Astrocyte of the spinal cord (primary cell): Measurements from ENCODE around the gene ABHD12.

Source experiments
- DNase-seq: peaks from one replicate; pipeline ENCODE4 v3.0.0; 2011; ENCODE audit warnings: low read depth, low spot score
- H3K4me3 ChIP-seq: 2 replicates; pipeline ENCODE4 v1.5.1; 2011; ENCODE audit warnings: low read depth, mild to moderate bottlenecking, low read length, moderate library complexity
- CTCF ChIP-seq: IDR thresholded peaks from 2 replicates; pipeline ENCODE4 v1.5.1; 2012; ENCODE audit warnings: low read depth, mild to moderate bottlenecking, low read length, inconsistent platforms
- in situ Hi-C: cut with HindIII; loops from 2 replicates; pipeline ENCODE4 v1.10.0; 2017; ENCODE audit warnings: low sequenced_read_pairs

The ABHD12 gene

GRCh38 chr20:25281541-25281991 lies 109.1 kb downstream of the ABHD12 start:
- TF ChIP-seq CTCF: no peak
- in situ Hi-C loops: no loop called here
- no peak overlapping the region for H3K4me3 ChIP-seq
- DNase-seq: no peak

- no peak for DNase-seq
- H3K4me3 ChIP-seq: no peak overlapping the region
- TF ChIP-seq CTCF: no peak
- in situ Hi-C loops: no loop called here
These were observed 109.8 kb downstream of the ABHD12 start for GRCh38 chr20:25280574-25281535.

GRCh38 chr20:25280051-25280573 lies 110.5 kb downstream of the ABHD12 start:
- in situ Hi-C loops: no loop called here
- DNase-seq: no peak
- TF ChIP-seq CTCF: no peak
- no peak overlapping the region for H3K4me3 ChIP-seq

- H3K4me3 ChIP-seq: no peak overlapping the region
- in situ Hi-C loops: no loop called here
- no peak for TF ChIP-seq CTCF
- DNase-seq: peak; percentile 36
These were observed 111.2 kb downstream of the ABHD12 start for GRCh38 chr20:25279403-25279802.

GRCh38 chr20:25278636-25279361 lies 111.8 kb downstream of the ABHD12 start:
- TF ChIP-seq CTCF: no peak
- no peak overlapping the region for H3K4me3 ChIP-seq
- no peak for DNase-seq
- in situ Hi-C loops: no loop called here

GRCh38 chr20:25277941-25278521 lies 112.6 kb downstream of the ABHD12 start:
- TF ChIP-seq CTCF: no peak
- in situ Hi-C loops: no loop called here
- H3K4me3 ChIP-seq: no peak overlapping the region
- DNase-seq: no peak
